Limb (tissue), 2 donors: Measurements from ENCODE around the gene EPB41L4B.
"Not testable (repeated sequence)": the region's sequence is repeated elsewhere in the genome, so short reads cannot be mapped to it uniquely, and the experiment has no call there.

ENCODE experiments used
- DNase-seq, 2 donors: peaks; one replicate each; pipeline ENCODE4 v3.0.0-alpha.2; 2016; ENCODE audit errors: extremely low spot score in 2 of 2

The EPB41L4B gene

DNA sequence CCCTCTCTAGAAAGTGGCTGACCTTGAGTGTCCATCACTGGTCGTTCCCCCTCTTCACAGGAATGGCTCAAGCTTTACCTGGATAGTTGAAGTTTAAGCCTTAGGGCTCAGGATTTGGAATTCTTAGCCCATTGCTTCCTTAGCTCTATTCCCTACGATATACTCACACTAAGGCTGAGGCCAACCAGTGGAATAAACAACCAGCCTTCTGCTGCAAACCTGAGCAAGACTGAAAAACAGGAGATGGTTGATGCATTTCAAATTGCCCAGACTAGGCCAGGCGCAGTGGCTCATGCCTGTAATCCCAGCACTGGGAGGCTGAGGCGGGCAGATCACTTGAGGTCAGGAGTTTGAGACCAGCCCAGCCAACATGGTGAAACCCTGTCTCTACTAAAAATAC, 194.2 kb downstream of the EPB41L4B start:
- not testable (repeated sequence) for DNase-seq

DNA sequence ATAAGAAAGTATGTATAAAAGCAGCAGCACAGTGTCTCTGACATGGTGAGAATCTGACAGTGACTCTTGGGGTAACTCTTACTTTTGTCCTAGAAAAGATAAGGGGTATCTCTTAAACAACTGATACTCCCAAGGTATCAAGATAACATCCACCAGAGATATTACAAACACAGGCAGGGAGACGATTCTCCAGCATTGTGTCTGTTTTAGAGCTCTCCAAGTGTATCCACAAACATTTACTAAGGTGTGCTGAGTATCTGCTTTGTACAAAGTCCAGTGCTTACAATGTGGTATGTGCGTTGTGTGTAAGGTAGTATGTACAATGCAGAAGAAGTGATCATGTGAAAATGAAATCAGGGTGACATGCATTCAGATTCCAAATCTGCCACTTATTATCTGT, 196.7 kb downstream of the EPB41L4B start:
- DNase-seq: no peak

- DNase-seq: no peak
Measured at GRCh38 chr9:109122726-109123621, 197.9 kb downstream of the EPB41L4B start.
